Ascending aorta (tissue), 2 donors: ENCODE results near the gene SSH2. TPM values are rescaled to one million over a fixed set of nuclear protein-coding genes. Genes with fewer than 3 reads are reported as not detected.

ENCODE experiments used
- DNase-seq, 2 donors: peaks; one replicate each; pipeline ENCODE4 v3.0.0-alpha.2; 2019; ENCODE audit warnings: low spot score in 2 of 2
- H3K27ac ChIP-seq, 2 donors: fragments of 200-600 bp; sonication (generic); one replicate each; pipeline ENCODE4 v1.5.1; 2016 to 2017; ENCODE audit warnings: mild to moderate bottlenecking in 1 of 2
- H3K27me3 ChIP-seq: fragments of 200-600 bp; sonication (generic); one replicate; pipeline ENCODE4 v1.5.1; 2017
- H3K36me3 ChIP-seq, 2 donors: fragments of 200-600 bp; sonication (generic); one replicate each; pipeline ENCODE4 v1.5.1; 2016
- H3K4me1 ChIP-seq, 2 donors: fragments of 200-600 bp; sonication (generic); one replicate each; pipeline ENCODE4 v1.5.1; 2016 to 2017; ENCODE audit warnings: mild to moderate bottlenecking in 1 of 2
- H3K4me3 ChIP-seq, 2 donors: fragments of 200-600 bp; sonication (generic); one replicate each; pipeline ENCODE4 v1.5.1; 2016 to 2017; ENCODE audit warnings: mild to moderate bottlenecking in 1 of 2
- H3K9me3 ChIP-seq, 2 donors: fragments of 200-600 bp; sonication (generic); one replicate each; pipeline ENCODE4 v1.5.1; 2016
- CTCF ChIP-seq, 3 experiments: fragments of 200-600 bp in 2 of 3; fragments of 450-650 bp in 1 of 3; sonication (generic) in 2 of 3; IDR thresholded peaks; one replicate each; pipeline ENCODE4 v1.5.1; 2016 to 2019; ENCODE audit warnings: antibody characterized with exemption in 3 of 3, mild to moderate bottlenecking in 1 of 3, moderate library complexity in 1 of 3
- intact Hi-C: fragments of 100-400 bp; cut with DNase I; formaldehyde crosslinking; loops from one replicate; pipeline ENCODE4 v1.15.1; 2023
- total RNA-seq: library from RNA; depleted of rRNA; stranded (reverse); fragments of >200 nt; gene quantifications from one replicate; pipeline ENCODE4 v1.1.0, GENCODE V29; 2016

The SSH2 gene
- total RNA-seq, 1 donor from 2014 or later = 7.9 TPM

GRCh38 chr17:29802246-29802645, 127.8 kb downstream of the SSH2 start:
- Histone ChIP-seq H3K27ac (no peak overlapping the region), H3K27me3 (no peaks in the 10 kb centered on the region), H3K9me3 (no peaks in the 10 kb centered on the region), H3K4me3 (no peak overlapping the region), H3K36me3 (no peaks in the 10 kb centered on the region), H3K4me1 (no peaks in the 10 kb centered on the region)
- DNase-seq = no peak
- no peak for TF ChIP-seq CTCF (IDR thresholded peaks at IDR 0.05)
- intact Hi-C loops = no loop called here

GRCh38 chr17:29800457-29800856, 129.6 kb downstream of the SSH2 start:
- no peak for DNase-seq
- H3K27ac ChIP-seq = no peak overlapping the region
- TF ChIP-seq CTCF (IDR thresholded peaks at IDR 0.05) = no peak
- H3K4me1 ChIP-seq = no peaks in the 10 kb centered on the region
- H3K9me3 ChIP-seq = no peaks in the 10 kb centered on the region
- H3K27me3 ChIP-seq = no peaks in the 10 kb centered on the region
- H3K36me3 ChIP-seq = no peaks in the 10 kb centered on the region
- H3K4me3 ChIP-seq = no peak overlapping the region
- intact Hi-C loops = no loop called here

GRCh38 chr17:29796652-29797051, 133.4 kb downstream of the SSH2 start:
- H3K4me3 ChIP-seq = no peak overlapping the region
- no peaks in the 10 kb centered on the region for H3K36me3 ChIP-seq
- H3K27me3 ChIP-seq = no peaks in the 10 kb centered on the region
- intact Hi-C loops = no loop called here
- H3K27ac ChIP-seq = no peak overlapping the region
- no peak for TF ChIP-seq CTCF (IDR thresholded peaks at IDR 0.05)
- no peaks in the 10 kb centered on the region for H3K4me1 ChIP-seq
- H3K9me3 ChIP-seq = no peaks in the 10 kb centered on the region
- DNase-seq = no peak

- H3K36me3 ChIP-seq = no peaks in the 10 kb centered on the region
- intact Hi-C loops = no loop called here
- H3K9me3 ChIP-seq = no peaks in the 10 kb centered on the region
- no peak for DNase-seq
- H3K27me3 ChIP-seq = no peaks in the 10 kb centered on the region
- H3K4me3 ChIP-seq = no peak overlapping the region
- TF ChIP-seq CTCF (IDR thresholded peaks at IDR 0.05) = no peak
- peaks cover 7 to 10% of the 10 kb centered on the region in 2 donors for H3K4me1 ChIP-seq
- H3K27ac ChIP-seq = no peak overlapping the region
Measured at GRCh38 chr17:29793501-29793900, 136.5 kb downstream of the SSH2 start.

GRCh38 chr17:29791336-29792080, 138.5 kb downstream of the SSH2 start:
- Histone ChIP-seq H3K27me3 (no peaks in the 10 kb centered on the region), H3K27ac (no peak overlapping the region), H3K9me3 (no peaks in the 10 kb centered on the region), H3K36me3 (no peaks in the 10 kb centered on the region), H3K4me1 (peaks cover 10 to 11% of the 10 kb centered on the region in 2 donors), H3K4me3 (no peak overlapping the region)
- DNase-seq = no peak
- no peak for TF ChIP-seq CTCF (IDR thresholded peaks at IDR 0.05)
- intact Hi-C loops = no loop called here
